Pancreas (tissue), 10 donors: ENCODE results near the gene KLHL1. TPM values are rescaled to one million over a fixed set of nuclear protein-coding genes. Genes with fewer than 3 reads are reported as not detected.

Source experiments
- ATAC-seq, 4 donors: fragments of 200-7000 bp; cut with Tn5 transposase; one replicate each; pipeline versions ENCODE4 v1.8.0 to v1.9.1; 2020; ENCODE audit warnings: mild to moderate bottlenecking in 4 of 4, moderate library complexity in 4 of 4
- DNase-seq, 6 donors: peaks; one replicate each; pipeline ENCODE4 v3.0.0-alpha.2; 2020
- FAIRE-seq: peaks from 2 replicates; lab custom pipeline; 2012; peaks lifted over from hg19 to GRCh38; lab: Jason Lieb, UNC
- H3K27ac ChIP-seq, 4 donors: fragments of 200-600 bp; sonication (generic); 1 replicate in 3 of 4; 2 replicates in 1 of 4; pipeline versions ENCODE4 v1.5.0 to v1.8.0; 2020
- H3K27me3 ChIP-seq, 4 donors: fragments of 200-600 bp; one replicate each; pipeline ENCODE4 v1.8.0; 2021
- H3K36me3 ChIP-seq, 3 donors: fragments of 200-600 bp; sonication (generic) in 1 of 3; one replicate each; pipeline versions ENCODE4 v1.5.0 to v1.8.0; 2020 to 2021
- H3K4me1 ChIP-seq, 3 donors: fragments of 200-600 bp; one replicate each; pipeline ENCODE4 v1.8.0; 2021
- H3K4me3 ChIP-seq, 4 donors: fragments of 200-600 bp; sonication (generic) in 2 of 4; one replicate each; pipeline versions ENCODE4 v1.5.0 to v1.8.0; 2020 to 2021
- H3K9me3 ChIP-seq, 4 donors: fragments of 200-600 bp; one replicate each; pipeline ENCODE4 v1.8.0; 2021
- WGBS, 2 donors: extraction: QIAGEN DNeasy Blood & Tissue Kit; methylation state at CpG; one replicate each; pipeline ENCODE4 v1.1.7; 2013; 5-methylcytosine and 5-hydroxymethylcytosine counted together
- intact Hi-C, 3 donors: fragments of 100-400 bp; cut with DNase I; formaldehyde crosslinking; loops; one replicate each; pipeline versions ENCODE4 v1.11.1 to v1.14.2; 2022
- polyA plus RNA-seq, 2 donors: library from polyadenylated mRNA; stranded (reverse); fragments of 200-250 nt; gene quantifications; one replicate each; pipeline ENCODE4 v1.2.3, GENCODE V29; 2013
- total RNA-seq, 6 donors: library from RNA; stranded (reverse); fragmentation: NEBNext Ultra II Directional in 4 of 6; extraction: Animal tissue kit (Norgen Biotek cat#: 25700) in 4 of 6; gene quantifications; one replicate each; pipeline versions ENCODE4 v1.2.1 to v1.2.4, GENCODE V29; 2021 to 2023
- TF ChIP-seq, protein P1 (sequence below), 4 donors: fragments of 200-600 bp; sonication (generic) in 3 of 4; IDR thresholded peaks; one replicate each; pipeline versions ENCODE4 v1.5.0 to v1.8.0; 2021; ENCODE audit warnings: antibody characterized with exemption in 4 of 4
- donor health status: healthy with polysubstance abuse.
- donor health status: DM: no; HTN: no; CAD: no; lungs with moderate emphysema.
- donor health status: DM: no; HTN: no; CAD: no.
- donor health status: control.
- donor health status: control.
- donor health status: Bipolar disorder and iron deficiency.
- donor health status: DM: yes; HTN: yes; CAD: no.
- donor health status: DM: no; HTN: no; CAD: no.
- donor health status: DM: no; HTN: no; CAD: no.
- donor health status: DM: yes; HTN: yes; CAD: no.

KLHL1 gene
- total and polyA plus RNA-seq, 8 donors = 0.04 to 0.59 (median 0.14) TPM; not detected in 3

DNA sequence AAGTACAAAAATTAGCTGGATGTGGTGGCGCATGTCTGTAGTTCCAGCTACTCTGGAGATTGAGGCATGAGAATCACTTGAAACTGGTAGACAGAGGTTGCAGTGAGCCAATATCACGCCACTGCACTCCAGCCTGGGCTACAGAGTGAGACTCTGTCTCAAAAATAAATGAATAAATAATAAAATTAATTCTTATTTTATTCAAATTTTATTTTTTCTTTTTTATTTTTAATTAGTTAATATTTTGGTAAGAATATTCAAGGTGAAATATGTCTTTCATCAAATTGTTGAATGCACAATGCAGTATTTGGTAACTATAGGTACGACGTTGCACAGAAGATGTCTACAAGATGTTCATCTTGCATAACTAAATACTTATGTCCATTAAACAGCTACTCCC, 111.2 kb downstream of the KLHL1 start:
- TF ChIP-seq, protein P1, sequence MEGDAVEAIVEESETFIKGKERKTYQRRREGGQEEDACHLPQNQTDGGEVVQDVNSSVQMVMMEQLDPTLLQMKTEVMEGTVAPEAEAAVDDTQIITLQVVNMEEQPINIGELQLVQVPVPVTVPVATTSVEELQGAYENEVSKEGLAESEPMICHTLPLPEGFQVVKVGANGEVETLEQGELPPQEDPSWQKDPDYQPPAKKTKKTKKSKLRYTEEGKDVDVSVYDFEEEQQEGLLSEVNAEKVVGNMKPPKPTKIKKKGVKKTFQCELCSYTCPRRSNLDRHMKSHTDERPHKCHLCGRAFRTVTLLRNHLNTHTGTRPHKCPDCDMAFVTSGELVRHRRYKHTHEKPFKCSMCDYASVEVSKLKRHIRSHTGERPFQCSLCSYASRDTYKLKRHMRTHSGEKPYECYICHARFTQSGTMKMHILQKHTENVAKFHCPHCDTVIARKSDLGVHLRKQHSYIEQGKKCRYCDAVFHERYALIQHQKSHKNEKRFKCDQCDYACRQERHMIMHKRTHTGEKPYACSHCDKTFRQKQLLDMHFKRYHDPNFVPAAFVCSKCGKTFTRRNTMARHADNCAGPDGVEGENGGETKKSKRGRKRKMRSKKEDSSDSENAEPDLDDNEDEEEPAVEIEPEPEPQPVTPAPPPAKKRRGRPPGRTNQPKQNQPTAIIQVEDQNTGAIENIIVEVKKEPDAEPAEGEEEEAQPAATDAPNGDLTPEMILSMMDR (IDR thresholded peaks at IDR 0.05) = no peak
- intact Hi-C loops = no loop called here
- no peaks in the 10 kb centered on the region for H3K9me3 ChIP-seq
- no peaks in the 10 kb centered on the region for H3K4me1 ChIP-seq
- no peak overlapping the region for H3K4me3 ChIP-seq
- H3K27ac ChIP-seq = no peak overlapping the region
- H3K27me3 ChIP-seq = no peaks in the 10 kb centered on the region
- no peak for FAIRE-seq
- no peaks in the 10 kb centered on the region for H3K36me3 ChIP-seq
- no peak for ATAC-seq
- DNase-seq = no peak
- 89 to 94% methylated on average over 4 of the region's 4 CpGs for WGBS, 2 donors

DNA sequence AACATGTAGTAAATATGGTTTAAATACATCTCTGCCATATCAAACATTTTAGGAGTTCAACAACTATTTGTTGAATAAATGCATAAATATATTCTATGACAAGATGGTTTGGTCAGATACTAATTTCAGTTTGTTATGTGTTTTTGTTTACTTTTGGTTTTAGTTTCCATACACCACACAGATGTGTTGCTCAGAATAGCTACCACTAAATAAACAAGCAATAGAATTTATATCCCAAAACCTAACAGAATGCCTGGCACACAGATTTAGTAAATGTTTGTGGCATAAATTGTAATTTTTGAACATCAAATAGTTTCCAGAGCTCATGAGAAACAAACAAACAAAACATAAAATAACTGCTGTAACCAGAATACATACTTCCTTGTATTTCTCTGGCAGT, 127.5 kb downstream of the KLHL1 start:
- intact Hi-C loops = no loop called here
- no peak overlapping the region for H3K4me3 ChIP-seq
- TF ChIP-seq, protein P1 (IDR thresholded peaks at IDR 0.05) = no peak

DNA sequence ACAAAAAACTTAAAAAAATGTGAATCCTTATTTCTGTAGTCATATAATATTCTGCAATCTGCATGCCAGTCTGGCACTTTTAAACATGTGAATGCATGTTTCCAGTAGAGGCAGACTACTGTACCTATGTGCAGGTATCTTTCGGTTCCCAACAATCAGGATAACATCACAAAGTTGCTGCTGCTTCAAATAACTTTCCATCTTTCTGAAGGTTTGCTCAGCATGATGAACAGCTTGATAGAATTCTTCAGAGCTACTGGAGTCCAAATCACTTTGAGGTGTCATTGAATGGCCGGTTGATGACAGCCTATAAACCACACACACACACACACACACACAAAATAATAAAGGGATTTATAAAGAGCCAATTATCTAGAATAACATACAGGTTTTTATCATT, 132.8 kb downstream of the KLHL1 start:
- TF ChIP-seq, protein P1 (IDR thresholded peaks at IDR 0.05) = no peak
- Histone ChIP-seq H3K36me3 (no peaks in the 10 kb centered on the region), H3K9me3 (peaks cover 0 to 3% (median 0%) of the 10 kb centered on the region in 4 donors), H3K27ac (no peak overlapping the region), H3K27me3 (no peaks in the 10 kb centered on the region), H3K4me3 (no peak overlapping the region), H3K4me1 (no peaks in the 10 kb centered on the region)
- WGBS, 2 donors = 80 to 88% methylated on average over 2 of the region's 2 CpGs
- DNase-seq (no peak), ATAC-seq (no peak), FAIRE-seq (no peak)
- intact Hi-C loops = no loop called here

More for the DNA sequence above, 127.5 kb downstream of the KLHL1 start:
- no peaks in the 10 kb centered on the region for H3K4me1 ChIP-seq
- no peaks in the 10 kb centered on the region for H3K27me3 ChIP-seq
- no peak overlapping the region for H3K27ac ChIP-seq
- no peak for FAIRE-seq
- DNase-seq = no peak
- H3K9me3 ChIP-seq = no peaks in the 10 kb centered on the region
- ATAC-seq = no peak
- H3K36me3 ChIP-seq = no peaks in the 10 kb centered on the region

DNA sequence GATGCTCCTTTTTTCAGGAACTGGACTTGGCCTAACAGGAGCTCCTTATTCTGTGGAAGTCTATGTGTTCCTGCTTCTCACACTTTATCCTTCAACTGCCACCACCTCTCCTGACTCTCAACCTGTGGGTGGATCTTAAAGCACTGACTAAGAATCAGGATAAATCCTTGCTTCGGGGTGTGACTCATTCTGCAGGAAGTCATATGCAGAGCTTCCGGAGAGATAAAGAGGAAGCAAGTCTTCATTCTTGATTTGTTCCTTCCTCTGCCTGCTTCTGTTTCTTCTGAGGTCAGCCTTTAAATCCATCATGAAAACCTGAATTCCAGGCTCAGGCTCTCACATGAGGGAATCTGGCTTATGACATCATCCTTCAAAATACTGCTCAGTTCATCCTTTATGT, 137.7 kb downstream of the KLHL1 start:
- Histone ChIP-seq H3K9me3 (peaks cover 0 to 3% (median 0%) of the 10 kb centered on the region in 4 donors), H3K4me3 (no peak overlapping the region), H3K4me1 (no peaks in the 10 kb centered on the region), H3K27me3 (no peaks in the 10 kb centered on the region), H3K27ac (no peak overlapping the region), H3K36me3 (no peaks in the 10 kb centered on the region)
- WGBS, 2 donors = 65 to 66% methylated on average over 2 of the region's 2 CpGs
- ATAC-seq (no peak), FAIRE-seq (no peak), DNase-seq (no peak)
- intact Hi-C loops = no loop called here
- TF ChIP-seq, protein P1 (IDR thresholded peaks at IDR 0.05) = no peak

DNA sequence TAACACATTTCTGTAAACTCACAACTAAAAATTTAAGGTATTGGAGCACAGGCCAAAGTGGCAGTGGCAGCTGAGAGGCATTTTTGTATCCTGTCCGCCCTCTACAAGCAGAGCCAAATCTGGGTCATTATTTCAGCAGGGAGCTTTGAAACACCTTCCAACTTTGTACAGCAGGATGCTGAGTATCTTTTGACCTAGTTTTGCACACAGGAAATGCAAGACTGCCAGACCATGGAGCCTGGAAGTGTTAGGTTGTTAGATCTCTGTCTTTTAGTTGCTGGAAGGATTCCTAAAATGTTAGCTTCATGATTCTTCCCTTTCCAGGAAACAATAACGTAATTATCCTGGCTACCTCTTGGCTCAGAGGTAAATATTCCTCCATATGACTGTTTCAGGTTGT, 149.2 kb downstream of the KLHL1 start:
- no peaks in the 10 kb centered on the region for H3K4me1 ChIP-seq
- intact Hi-C loops = no loop called here
- TF ChIP-seq, protein P1 (IDR thresholded peaks at IDR 0.05) = no peak
- DNase-seq = no peak
- ATAC-seq = no peak
- H3K4me3 ChIP-seq = no peak overlapping the region
- no peak overlapping the region for H3K27ac ChIP-seq
- WGBS, 2 donors = 72 to 73% methylated on average over 2 of the region's 2 CpGs
- H3K9me3 ChIP-seq = no peaks in the 10 kb centered on the region
- no peaks in the 10 kb centered on the region for H3K27me3 ChIP-seq
- H3K36me3 ChIP-seq = no peaks in the 10 kb centered on the region
- FAIRE-seq = no peak
